Left lung (tissue), 10 donors: ENCODE data around the gene ROR2. TPM values are rescaled to one million over a fixed set of nuclear protein-coding genes. Genes with fewer than 3 reads are reported as not detected.

ENCODE experiments used
- ATAC-seq: fragments of 200-7000 bp; cut with Tn5 transposase; one replicate; pipeline ENCODE4 v1.9.1; 2020; ENCODE audit warnings: moderate library complexity
- DNase-seq, 4 donors: peaks; one replicate each; pipeline ENCODE4 v3.0.0-alpha.2; 2013 to 2020
- H3K27ac ChIP-seq, 2 donors: fragments of 200-600 bp; sonication (generic) in 1 of 2; one replicate each; pipeline versions ENCODE4 v1.5.0 to v1.8.0; 2020 to 2021
- H3K27me3 ChIP-seq, 2 donors: fragments of 200-600 bp; sonication (generic) in 1 of 2; one replicate each; pipeline versions ENCODE4 v1.5.0 to v1.8.0; 2020 to 2021
- H3K36me3 ChIP-seq, 2 donors: fragments of 200-600 bp; sonication (generic) in 1 of 2; one replicate each; pipeline versions ENCODE4 v1.5.0 to v1.8.0; 2020 to 2021
- H3K4me1 ChIP-seq, 2 donors: fragments of 200-600 bp; one replicate each; pipeline ENCODE4 v1.8.0; 2021
- H3K4me3 ChIP-seq, 2 donors: fragments of 200-600 bp; sonication (generic) in 1 of 2; one replicate each; pipeline versions ENCODE4 v1.5.0 to v1.8.0; 2020 to 2021; ENCODE audit warnings: mild to moderate bottlenecking in 1 of 2
- H3K9me3 ChIP-seq, 2 donors: fragments of 200-600 bp; sonication (generic) in 1 of 2; one replicate each; pipeline versions ENCODE4 v1.5.0 to v1.8.0; 2020 to 2021
- intact Hi-C, 2 donors: fragments of 100-400 bp; cut with DNase I; formaldehyde crosslinking; loops; one replicate each; pipeline versions ENCODE4 v1.11.2 to v1.14.2; 2022
- polyA plus RNA-seq, 6 donors: library from polyadenylated mRNA; unstranded; fragments of 120-200 nt; gene quantifications; one replicate each; pipeline ENCODE4 v1.2.1, GENCODE V29; 2013; ENCODE audit not compliant: insufficient read length in 6 of 6
- total RNA-seq, 2 donors: library from RNA; stranded (reverse); fragmentation: NEBNext Ultra II Directional; extraction: Animal tissue kit (Norgen Biotek cat#: 25700); gene quantifications; one replicate each; pipeline ENCODE4 v1.2.1, GENCODE V29; 2021
- TF ChIP-seq, protein P1 (sequence below), 2 donors: fragments of 200-600 bp; sonication (generic) in 1 of 2; IDR thresholded peaks; one replicate each; pipeline versions ENCODE4 v1.5.0 to v1.8.0; 2021; ENCODE audit warnings: antibody characterized with exemption in 2 of 2
- donor health status: DM: no; HTN: yes; CAD: no.
- donor health status: DM: no; HTN: no; CAD: no.

ROR2 gene
- total and polyA plus RNA-seq, 8 donors, result 11.5 to 36.5 (median 29.7) TPM

DNA sequence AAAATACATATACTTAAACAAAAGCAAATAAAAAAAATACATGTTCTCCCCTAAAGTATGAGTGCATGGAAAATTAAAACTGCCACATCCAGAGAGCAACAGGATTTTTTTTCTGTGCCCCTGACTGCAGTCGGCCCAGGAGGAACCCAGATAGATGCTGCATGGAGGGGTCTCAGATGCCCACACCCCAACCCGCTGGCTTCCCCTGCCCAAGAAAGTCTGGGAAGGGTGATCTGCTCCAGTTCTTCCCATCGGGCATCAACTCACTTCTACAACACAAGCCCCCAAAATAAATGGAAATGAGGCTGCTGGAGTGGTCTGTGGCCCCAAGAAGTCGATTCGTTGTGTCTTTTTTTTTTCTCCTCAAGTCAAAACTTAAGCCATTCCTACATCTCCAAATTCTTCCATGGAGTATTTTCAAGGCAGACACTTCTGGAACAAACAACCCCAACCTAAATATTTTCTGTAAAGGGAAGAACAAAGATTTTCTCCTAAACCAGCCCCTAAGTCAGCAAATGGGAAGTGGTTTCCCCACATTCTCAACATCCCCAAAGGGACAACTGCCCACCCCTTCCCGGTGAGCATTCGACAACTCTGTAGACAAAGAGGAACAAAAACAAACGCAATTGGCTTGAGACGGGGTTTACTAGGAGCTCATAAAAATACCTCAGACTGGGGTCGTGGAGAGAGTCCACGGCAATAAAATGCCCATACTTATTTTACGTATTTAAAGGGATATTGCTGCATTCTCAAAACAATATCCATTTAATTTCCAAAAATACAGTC is 46.7 kb downstream of the ROR2 start:
- intact Hi-C loops, result no loop called here
- TF ChIP-seq, protein P1, sequence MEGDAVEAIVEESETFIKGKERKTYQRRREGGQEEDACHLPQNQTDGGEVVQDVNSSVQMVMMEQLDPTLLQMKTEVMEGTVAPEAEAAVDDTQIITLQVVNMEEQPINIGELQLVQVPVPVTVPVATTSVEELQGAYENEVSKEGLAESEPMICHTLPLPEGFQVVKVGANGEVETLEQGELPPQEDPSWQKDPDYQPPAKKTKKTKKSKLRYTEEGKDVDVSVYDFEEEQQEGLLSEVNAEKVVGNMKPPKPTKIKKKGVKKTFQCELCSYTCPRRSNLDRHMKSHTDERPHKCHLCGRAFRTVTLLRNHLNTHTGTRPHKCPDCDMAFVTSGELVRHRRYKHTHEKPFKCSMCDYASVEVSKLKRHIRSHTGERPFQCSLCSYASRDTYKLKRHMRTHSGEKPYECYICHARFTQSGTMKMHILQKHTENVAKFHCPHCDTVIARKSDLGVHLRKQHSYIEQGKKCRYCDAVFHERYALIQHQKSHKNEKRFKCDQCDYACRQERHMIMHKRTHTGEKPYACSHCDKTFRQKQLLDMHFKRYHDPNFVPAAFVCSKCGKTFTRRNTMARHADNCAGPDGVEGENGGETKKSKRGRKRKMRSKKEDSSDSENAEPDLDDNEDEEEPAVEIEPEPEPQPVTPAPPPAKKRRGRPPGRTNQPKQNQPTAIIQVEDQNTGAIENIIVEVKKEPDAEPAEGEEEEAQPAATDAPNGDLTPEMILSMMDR (IDR thresholded peaks at IDR 0.05), result no peak
- DNase-seq (no peak), ATAC-seq (no peak)
- Histone ChIP-seq H3K36me3 (no peaks in the 10 kb centered on the region), H3K27ac (peak overlapping the region in 1 of 2 donors; percentile 13), H3K4me1 (peaks cover 14 to 20% of the 10 kb centered on the region in 2 donors), H3K4me3 (no peak overlapping the region), H3K9me3 (no peaks in the 10 kb centered on the region), H3K27me3 (peaks cover 0 to 31% of the 10 kb centered on the region in 2 donors)

- intact Hi-C loops, result no loop called here
- ATAC-seq, result no peak
Observed at GRCh38 chr9:91902475-91903125, 47.4 kb downstream of the ROR2 start.

GRCh38 chr9:91900797-91901177 is 49.2 kb downstream of the ROR2 start:
- Histone ChIP-seq H3K27me3 (peaks cover 0 to 19% of the 10 kb centered on the region in 2 donors), H3K27ac (peak overlapping the region in 1 of 2 donors; percentile 15), H3K36me3 (no peaks in the 10 kb centered on the region), H3K4me1 (peaks cover 11 to 20% of the 10 kb centered on the region in 2 donors), H3K4me3 (no peak overlapping the region), H3K9me3 (no peaks in the 10 kb centered on the region)
- ATAC-seq, result no peak
- TF ChIP-seq, protein P1 (IDR thresholded peaks at IDR 0.05), result no peak
- no peak for DNase-seq
- intact Hi-C loops, result no loop called here

More at GRCh38 chr9:91902475-91903125, 47.4 kb downstream of the ROR2 start:
- Histone ChIP-seq H3K4me3 (no peak overlapping the region), H3K4me1 (peaks cover 14 to 20% of the 10 kb centered on the region in 2 donors), H3K27ac (no peak overlapping the region), H3K27me3 (peaks cover 0 to 37% of the 10 kb centered on the region in 2 donors), H3K36me3 (no peaks in the 10 kb centered on the region), H3K9me3 (no peaks in the 10 kb centered on the region)
- TF ChIP-seq, protein P1 (IDR thresholded peaks at IDR 0.05), result no peak
- no peak for DNase-seq

DNA sequence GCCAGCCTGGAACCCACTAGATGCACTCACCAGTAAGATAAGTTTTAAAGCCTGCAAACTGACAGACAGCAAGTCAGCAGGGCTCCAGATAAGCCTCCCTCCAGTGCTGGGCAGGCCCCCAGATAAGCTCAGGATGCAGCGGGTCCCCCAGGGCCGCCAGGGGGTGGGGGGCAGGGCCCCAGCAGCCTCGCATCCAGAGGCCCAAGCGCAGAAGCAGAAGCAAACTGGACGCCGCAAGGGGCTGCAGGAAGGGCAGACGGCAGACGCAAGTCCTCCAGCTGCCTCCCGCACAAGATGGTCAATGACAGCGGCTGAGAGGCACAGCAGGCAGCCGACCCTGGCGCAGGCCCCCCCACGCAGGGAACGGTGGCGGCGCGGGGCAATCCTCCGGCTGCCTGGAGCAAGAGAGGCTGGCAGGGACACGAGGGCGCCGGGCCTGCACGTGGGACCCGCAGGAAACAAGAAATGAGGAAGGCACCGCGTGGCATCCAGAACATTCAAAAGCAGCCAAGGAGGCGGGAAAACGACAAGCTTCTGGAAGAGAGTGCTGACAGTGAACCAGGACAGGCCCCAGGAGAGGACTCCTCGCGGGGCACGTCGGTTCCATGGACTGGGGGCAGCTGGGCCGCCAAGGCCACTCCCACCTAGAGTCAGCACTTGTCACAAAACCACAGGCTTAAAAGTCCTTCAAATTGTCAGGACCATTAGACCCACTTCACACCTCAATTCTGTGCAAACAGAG is 49.8 kb downstream of the ROR2 start:
- Histone ChIP-seq H3K36me3 (no peaks in the 10 kb centered on the region), H3K27me3 (peaks cover 0 to 19% of the 10 kb centered on the region in 2 donors), H3K9me3 (no peaks in the 10 kb centered on the region), H3K4me3 (no peak overlapping the region), H3K27ac (peak overlapping the region in 1 of 2 donors; percentile 15), H3K4me1 (peaks cover 6 to 20% of the 10 kb centered on the region in 2 donors)
- peak; percentile 60 for ATAC-seq
- intact Hi-C loops, result no loop called here
- TF ChIP-seq, protein P1 (IDR thresholded peaks at IDR 0.05), result no peak
- DNase-seq, result peak in 2 of 4 donors; percentile 42 to 76
